CD4-positive, alpha-beta T cell treated with Interleukin-4 for 1 hour (primary cell): ENCODE data around the gene CHCHD5.
"Not testable (repeated sequence)": the region's sequence is repeated elsewhere in the genome, so short reads cannot be mapped to it uniquely, and the experiment has no call there.

Experiments
- DNase-seq, 2 donors: peaks; one replicate each; pipeline ENCODE4 v3.0.0-alpha.2; 2020 to 2022

Gene CHCHD5

GRCh38 chr2:112588611-112589045 is 4.2 kb downstream of the CHCHD5 start:
- DNase-seq, result no peak

GRCh38 chr2:112591413-112591812 is 7.0 kb downstream of the CHCHD5 start:
- no peak for DNase-seq

DNA sequence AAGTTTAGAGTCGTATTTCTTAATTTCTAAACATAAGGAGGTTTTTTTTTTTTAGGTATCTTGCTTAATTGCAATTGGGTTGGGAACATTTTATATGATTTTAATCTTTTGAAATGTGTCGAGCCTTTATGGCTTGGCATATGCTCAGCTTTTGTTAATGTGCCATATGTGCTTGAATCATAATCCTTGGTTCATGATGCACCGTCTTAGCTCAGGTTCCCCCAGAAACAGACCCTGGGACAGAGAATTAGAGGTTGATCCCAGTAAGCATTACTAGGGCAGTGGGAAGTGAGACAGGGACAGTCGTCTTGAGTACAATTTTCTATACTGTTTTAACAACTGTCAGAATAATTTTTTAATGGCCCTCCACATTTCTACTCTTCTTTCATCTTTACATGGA is 9.3 kb downstream of the CHCHD5 start:
- no peak for DNase-seq

- DNase-seq, result no peak
Observed at GRCh38 chr2:112597537-112598322, 13.3 kb downstream of the CHCHD5 start.

DNA sequence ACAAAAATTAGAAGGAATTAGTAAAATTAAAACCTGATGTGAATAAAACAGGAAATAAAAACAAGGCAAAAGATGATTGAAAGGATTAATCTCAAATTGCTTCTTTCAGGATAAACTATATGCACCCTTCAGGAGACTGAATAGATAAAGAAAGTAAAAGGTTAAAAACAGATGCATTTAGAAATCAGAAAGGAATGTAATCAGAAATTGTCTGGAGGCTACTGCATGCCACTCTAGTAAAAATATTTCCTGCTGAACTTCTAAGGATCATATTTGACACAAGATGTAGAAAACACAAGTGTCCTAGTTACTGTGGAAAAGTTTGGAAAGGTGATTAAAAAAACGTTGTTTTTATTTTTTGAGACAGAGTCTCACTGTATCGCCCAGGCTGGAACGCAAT is 16.2 kb downstream of the CHCHD5 start:
- DNase-seq, result no peak

DNA sequence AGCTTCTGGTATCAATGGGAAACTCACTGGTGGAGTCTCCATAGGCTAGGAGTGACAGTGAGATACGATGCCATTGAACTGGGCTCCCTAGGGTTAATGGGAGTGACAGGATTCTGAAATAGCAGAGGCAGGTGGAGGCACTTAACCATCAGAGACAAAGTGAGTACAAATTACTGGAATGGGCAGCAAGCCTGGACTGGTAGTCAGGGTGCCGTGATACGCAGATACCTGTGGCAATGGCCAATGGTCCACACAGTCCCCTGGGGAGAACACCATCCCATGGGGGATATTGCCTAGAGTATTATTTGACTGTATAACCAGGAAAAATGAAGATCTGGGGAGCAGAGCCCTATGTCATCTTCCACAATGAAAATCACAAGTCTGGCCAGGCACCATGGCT is 17.3 kb downstream of the CHCHD5 start:
- DNase-seq, result no peak

GRCh38 chr2:112602917-112603316 is 18.5 kb downstream of the CHCHD5 start:
- DNase-seq, result no peak

DNA sequence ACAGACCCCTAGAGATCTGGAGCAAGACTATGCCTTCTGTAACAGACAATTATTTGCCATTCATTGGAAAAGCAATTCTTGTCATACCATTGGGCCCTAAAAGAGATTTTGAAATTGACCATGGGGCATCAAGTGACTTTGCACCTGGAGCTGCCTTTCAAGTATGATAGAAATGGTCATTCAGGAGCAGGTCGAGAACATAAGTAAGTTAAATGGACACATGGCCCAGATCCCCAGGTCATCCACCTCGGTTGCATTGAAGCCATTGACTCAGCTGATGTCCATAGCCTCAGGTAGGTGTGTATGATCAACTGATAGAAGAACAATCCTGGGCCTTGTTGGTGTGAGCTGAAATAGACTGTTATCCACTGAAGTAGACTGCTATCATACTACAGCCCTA is 19.3 kb downstream of the CHCHD5 start:
- DNase-seq, result no peak

DNA sequence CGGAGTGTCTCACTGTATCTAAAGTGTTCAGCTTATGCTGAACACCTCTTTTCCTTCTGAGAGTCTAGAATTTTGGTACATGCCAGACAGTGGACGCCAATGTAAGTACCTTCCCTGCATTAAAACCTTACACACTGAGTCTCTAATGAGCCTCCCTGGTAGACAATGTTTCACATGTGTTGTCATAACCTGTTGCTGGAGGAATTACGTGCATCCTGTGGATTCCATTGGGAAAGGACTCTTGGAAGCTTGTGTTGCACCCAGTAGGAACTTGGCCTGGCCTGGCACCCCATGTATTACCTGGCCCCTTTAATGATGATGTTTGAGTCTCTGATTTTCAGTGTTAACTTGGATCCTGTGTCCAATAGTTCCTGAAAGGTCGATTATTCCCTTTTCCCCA is 20.5 kb downstream of the CHCHD5 start:
- no peak for DNase-seq

GRCh38 chr2:112605926-112606325 is 21.5 kb downstream of the CHCHD5 start:
- no peak for DNase-seq

DNA sequence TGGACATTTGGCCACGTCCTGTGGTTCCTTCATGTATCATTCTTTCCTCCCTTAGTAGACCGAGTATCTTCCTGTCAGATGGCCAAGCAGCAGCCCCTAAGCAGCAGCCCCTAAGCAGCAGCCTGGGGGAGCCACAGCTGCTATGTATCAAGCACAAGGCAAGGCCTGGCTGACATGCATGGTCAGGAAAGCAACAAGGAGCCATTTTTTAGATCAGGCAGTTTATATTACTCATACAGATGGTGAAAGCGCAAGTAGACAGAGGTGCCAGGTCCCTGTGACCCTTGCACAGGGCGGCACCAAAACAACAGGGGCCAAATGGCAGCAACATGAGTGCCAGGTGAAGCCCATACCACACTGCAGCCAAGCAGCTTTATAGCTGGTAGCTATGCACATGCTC is 22.1 kb downstream of the CHCHD5 start:
- no peak for DNase-seq

DNA sequence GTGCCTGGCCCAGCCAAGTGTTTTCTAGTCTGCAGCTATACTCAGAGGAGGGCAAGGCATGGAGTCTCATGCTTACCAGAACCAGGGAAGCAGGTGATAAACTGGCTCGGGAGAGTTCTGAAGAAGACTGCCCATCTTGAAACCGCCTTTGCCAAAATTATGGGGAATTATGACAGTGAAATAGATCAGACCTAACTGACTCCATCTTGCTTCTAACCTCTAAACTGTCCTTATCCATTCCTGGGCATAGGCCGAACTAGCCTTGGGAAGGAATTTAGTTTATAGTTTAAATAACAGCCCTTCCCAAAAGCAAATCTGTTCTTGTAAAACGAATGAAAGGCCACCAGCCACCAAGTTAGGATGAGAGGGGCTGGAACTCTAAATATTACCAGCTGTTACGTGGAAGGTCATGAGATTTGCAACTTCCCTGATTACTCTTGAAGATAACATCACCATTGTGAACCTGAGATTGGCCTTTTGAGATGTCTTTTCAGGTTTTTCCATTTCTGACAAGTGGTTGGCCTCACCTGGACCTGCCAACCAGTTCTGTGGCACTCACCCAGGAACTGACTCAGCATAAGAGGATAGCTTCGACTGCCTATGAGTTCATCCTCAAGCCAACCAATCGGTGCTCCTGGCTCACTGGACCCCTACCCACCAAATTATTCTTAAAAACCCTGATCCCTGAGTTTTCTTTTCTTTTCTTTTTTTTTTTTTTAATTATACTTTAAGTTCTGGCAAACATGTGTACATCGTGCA is 23.4 kb downstream of the CHCHD5 start:
- DNase-seq, result no peak

GRCh38 chr2:112609320-112609719 is 24.9 kb downstream of the CHCHD5 start:
- DNase-seq, result not testable (repeated sequence)

- DNase-seq, result not testable (repeated sequence)
Observed at GRCh38 chr2:112612283-112612682, 27.9 kb downstream of the CHCHD5 start.

GRCh38 chr2:112614201-112614840 is 29.9 kb downstream of the CHCHD5 start:
- DNase-seq, result no peak

GRCh38 chr2:112615051-112615450 is 30.6 kb downstream of the CHCHD5 start:
- DNase-seq, result no peak

DNA sequence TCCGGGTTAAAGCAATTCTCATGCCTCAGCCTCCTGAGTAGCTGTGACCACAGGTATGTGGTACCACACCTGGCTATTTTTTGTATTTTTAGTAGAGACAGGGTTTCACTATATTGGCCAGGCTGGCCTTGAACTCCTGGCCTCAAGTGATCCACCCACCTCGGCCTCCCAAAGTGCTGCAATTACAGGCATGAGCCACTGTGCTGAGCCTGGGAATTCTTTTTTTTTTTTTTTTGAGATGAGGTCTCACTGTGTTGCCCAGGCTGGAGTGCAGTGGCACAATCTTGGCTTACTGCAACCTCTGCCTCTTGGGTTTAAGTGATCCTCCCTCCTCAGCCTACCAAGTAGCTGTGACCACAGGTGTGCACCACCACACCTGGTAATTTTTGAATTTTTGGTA is 31.4 kb downstream of the CHCHD5 start:
- not testable (repeated sequence) for DNase-seq

- no peak for DNase-seq
Observed at GRCh38 chr2:112618383-112618782, 34.0 kb downstream of the CHCHD5 start.

DNA sequence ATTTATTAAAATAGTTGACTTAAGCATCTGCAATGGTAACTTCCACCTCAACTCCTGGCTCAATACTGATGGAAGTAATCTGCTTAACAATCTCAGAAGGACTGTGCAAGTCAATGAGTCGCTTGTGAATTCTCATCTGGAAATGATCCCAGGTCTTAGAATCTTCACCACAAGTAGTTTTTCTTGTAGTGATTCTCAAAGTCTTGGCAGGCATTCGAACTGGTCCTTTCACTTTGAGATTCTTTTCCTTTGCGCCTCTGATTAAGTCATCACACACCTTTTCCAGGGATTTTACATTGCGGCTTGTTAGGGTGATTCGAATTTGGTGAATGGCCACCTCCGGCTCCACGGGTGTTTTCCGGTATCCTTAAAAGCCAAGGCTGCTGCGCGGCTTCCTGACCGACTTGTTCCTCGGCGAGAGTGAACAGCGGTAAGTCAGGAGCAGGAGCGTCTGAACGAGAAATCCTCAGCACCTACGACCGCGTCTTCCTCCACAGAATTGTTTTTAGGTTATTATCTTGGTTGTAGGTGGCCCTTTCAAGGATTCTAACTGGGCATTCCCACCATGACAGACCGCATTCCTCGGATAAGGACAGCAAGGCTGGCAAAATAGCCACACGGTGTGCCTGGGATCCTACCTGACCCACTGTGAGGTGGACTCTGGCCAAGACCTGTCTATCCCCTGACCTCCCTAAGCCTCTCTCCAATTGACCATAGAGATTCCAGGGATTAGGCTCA is 37.5 kb downstream of the CHCHD5 start:
- no peak for DNase-seq

- DNase-seq, result no peak
Observed at GRCh38 chr2:112622528-112622849, 38.1 kb downstream of the CHCHD5 start.

DNA sequence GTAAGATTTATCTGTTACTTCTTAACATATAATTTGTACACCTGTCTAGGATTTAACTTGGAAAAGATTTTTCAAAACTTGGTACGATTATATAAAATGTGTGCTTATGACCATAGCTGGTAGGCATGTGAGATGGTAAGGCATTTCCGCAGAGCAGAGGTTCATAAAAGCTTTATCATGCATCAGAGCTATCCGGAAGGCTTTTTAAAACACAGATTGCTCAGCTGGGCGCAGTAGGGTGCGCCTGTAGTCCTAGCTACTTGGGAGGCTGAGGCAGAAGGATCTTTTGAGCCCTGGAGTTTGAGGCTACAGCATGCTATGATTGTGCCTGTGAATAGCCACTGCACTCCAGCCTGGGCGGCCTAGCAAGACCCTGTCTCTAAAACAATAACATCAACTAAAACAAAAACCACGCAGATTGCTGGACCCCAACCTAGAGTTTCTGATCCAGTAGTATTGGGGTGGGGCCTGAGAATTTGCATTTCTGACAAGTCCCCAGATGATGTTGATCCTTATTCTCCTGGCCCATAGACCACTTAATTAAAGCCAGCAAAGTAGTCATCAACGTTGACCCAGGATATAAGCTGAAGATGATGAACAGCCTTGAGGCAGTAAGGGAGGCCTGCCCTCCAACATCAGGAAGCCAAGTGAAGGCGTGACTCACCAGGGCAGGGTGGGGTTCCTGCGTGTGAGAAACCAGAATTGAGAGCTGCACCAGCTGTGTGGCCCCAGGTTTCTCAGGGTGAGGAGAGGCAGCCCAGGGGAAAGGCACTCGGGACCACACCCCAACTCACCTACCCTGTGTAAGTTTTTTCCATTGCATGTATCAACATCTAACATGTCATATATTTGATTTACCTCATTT is 39.7 kb downstream of the CHCHD5 start:
- DNase-seq, result peak; percentile 71 to 75

DNA sequence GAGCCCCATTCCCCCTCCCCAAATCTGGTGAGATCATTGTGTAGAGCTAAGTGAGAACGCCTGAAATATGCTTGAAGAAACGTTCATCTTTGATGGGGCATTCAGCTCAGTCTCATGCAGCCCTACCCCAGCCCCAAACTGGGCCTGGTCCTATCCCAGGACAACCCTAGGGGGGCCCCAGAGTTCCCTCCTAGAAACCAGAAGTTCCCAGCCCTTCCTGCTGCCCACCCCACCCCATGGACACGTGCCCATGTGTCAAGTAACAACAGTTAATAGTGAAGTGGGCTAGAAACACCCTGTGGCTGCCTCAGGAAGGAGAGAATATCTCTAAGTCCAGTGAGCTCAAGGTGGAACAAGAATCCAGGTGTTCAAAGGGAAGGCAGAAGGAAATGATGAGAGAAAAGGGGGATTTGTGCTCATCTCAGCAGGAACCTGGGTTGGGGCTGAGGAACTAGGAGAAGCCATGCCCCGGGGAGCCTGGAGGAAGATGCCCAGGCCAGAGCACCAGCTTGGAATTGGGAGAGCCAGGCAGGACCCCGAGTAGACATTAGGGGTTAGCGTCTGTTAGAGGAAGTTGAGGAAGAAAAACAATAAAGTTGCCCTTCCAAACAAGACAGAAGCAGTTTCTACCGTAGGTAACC is 41.2 kb downstream of the CHCHD5 start:
- DNase-seq, result no peak
